Smooth muscle cell (in vitro differentiated cells): Measurements from ENCODE around the gene CLSTN1. TPM values are rescaled to one million over a fixed set of nuclear protein-coding genes. Genes with fewer than 3 reads are reported as not detected.
"Not testable (repeated sequence)": the region's sequence is repeated elsewhere in the genome, so short reads cannot be mapped to it uniquely, and the experiment has no call there.

Experiments used
- DNase-seq: peaks from one replicate; lab custom pipeline; 2025; ENCODE audit not compliant: unreplicated experiment; lab: John Stamatoyannopoulos, UW
- H2AFZ ChIP-seq: fragments of 200-600 bp; sonication (generic); 2 replicates; pipeline ENCODE4 v1.6.0; 2016; ENCODE audit warnings: antibody characterized with exemption, low read depth, mild to moderate bottlenecking
- H3F3A ChIP-seq: fragments of 200-600 bp; sonication (generic); 2 replicates; pipeline ENCODE4 v1.6.0; 2017; ENCODE audit warnings: antibody characterized with exemption, low read depth
- H3K27ac ChIP-seq: fragments of 200-600 bp; sonication (generic); 2 replicates; pipeline ENCODE4 v1.5.1; 2016; ENCODE audit warnings: low read depth, mild to moderate bottlenecking
- H3K27me3 ChIP-seq: fragments of 200-600 bp; sonication (generic); 2 replicates; pipeline ENCODE4 v1.6.1; 2016; ENCODE audit warnings: low read depth, mild to moderate bottlenecking
- H3K36me3 ChIP-seq: fragments of 200-600 bp; sonication (generic); 2 replicates; pipeline ENCODE4 v1.5.1; 2016; ENCODE audit warnings: low read depth
- H3K4me1 ChIP-seq: fragments of 200-600 bp; sonication (generic); 2 replicates; pipeline ENCODE4 v1.5.1; 2016; ENCODE audit warnings: low read depth
- H3K4me2 ChIP-seq: fragments of 200-600 bp; sonication (generic); 2 replicates; pipeline ENCODE4 v1.6.0; 2016; ENCODE audit warnings: mild to moderate bottlenecking
- H3K4me3 ChIP-seq: fragments of 200-600 bp; sonication (generic); 2 replicates; pipeline ENCODE4 v1.5.1; 2016; ENCODE audit warnings: mild to moderate bottlenecking
- H3K79me2 ChIP-seq: fragments of 200-600 bp; sonication (generic); 2 replicates; pipeline ENCODE4 v1.6.0; 2016; ENCODE audit warnings: low read depth, mild to moderate bottlenecking
- H3K9ac ChIP-seq: fragments of 200-600 bp; sonication (generic); 2 replicates; pipeline ENCODE4 v1.6.0; 2016; ENCODE audit warnings: low read depth
- H3K9me3 ChIP-seq: fragments of 200-600 bp; sonication (generic); replicated peaks from 2 replicates; pipeline ENCODE4 v1.5.1; 2016; ENCODE audit warnings: low read depth
- H4K20me1 ChIP-seq: fragments of 200-600 bp; sonication (generic); 2 replicates; pipeline ENCODE4 v1.6.0; 2016; ENCODE audit warnings: low read depth
- WGBS: methylation state at CpG from one replicate; pipeline ENCODE4 v1.1.7; 2016; ENCODE audit warnings: low lambda C conversion rate; 5-methylcytosine and 5-hydroxymethylcytosine counted together
- polyA plus RNA-seq: library from polyadenylated mRNA; unstranded; fragments of >200 nt; fragmentation: Nextera tagmentation; extraction: Ambion mirVana; gene quantifications from 2 replicates; pipeline ENCODE4 v1.2.1, GENCODE V29; 2016
- total RNA-seq: library from RNA; depleted of rRNA; stranded (reverse); fragments of >200 nt; gene quantifications from 2 replicates; pipeline ENCODE4 v1.2.3, GENCODE V29; 2014
- TF ChIP-seq, protein P1 (sequence below): fragments of 200-600 bp; sonication (generic); IDR thresholded peaks from 2 replicates; pipeline ENCODE4 v1.5.1; 2017; ENCODE audit warnings: borderline replicate concordance, mild to moderate bottlenecking, antibody characterized with exemption; ENCODE audit not compliant: insufficient read depth, poor library complexity, severe bottlenecking

CLSTN1 gene
- total and polyA plus RNA-seq, 2 experiments from 2014 or later = 51.3 to 83.5 TPM

DNA sequence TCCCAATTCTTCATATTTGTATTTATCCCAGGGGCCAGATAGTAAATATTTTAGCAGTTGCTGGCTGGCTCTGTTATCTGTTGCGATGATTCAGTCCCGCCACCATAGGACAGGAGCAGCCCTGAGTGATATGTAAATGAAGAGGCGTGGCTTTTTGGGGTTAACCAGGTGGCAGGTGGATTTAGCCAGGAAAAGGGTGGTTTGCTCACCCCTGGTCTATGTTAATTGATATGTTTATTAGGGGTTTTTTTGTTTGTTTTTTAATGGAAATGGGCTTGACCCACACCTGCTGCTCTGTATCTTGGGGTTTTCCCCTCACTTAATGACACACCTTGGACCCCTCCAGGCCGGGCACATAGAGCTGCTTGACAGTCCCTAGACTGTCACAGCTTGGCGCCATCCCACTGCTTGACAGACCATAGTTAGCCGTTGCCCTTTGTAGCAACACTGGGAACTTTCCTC lies 109.5 kb downstream of the CLSTN1 start:
- no peaks in the 10 kb centered on the region for H3F3A ChIP-seq
- H3K4me3 ChIP-seq = no peak overlapping the region
- no peak overlapping the region for H2AFZ ChIP-seq
- TF ChIP-seq, protein P1, sequence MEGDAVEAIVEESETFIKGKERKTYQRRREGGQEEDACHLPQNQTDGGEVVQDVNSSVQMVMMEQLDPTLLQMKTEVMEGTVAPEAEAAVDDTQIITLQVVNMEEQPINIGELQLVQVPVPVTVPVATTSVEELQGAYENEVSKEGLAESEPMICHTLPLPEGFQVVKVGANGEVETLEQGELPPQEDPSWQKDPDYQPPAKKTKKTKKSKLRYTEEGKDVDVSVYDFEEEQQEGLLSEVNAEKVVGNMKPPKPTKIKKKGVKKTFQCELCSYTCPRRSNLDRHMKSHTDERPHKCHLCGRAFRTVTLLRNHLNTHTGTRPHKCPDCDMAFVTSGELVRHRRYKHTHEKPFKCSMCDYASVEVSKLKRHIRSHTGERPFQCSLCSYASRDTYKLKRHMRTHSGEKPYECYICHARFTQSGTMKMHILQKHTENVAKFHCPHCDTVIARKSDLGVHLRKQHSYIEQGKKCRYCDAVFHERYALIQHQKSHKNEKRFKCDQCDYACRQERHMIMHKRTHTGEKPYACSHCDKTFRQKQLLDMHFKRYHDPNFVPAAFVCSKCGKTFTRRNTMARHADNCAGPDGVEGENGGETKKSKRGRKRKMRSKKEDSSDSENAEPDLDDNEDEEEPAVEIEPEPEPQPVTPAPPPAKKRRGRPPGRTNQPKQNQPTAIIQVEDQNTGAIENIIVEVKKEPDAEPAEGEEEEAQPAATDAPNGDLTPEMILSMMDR = no peak
- no peak overlapping the region for H3K4me2 ChIP-seq
- H4K20me1 ChIP-seq = no peaks in the 10 kb centered on the region
- H3K27ac ChIP-seq = no peak overlapping the region
- no peaks in the 10 kb centered on the region for H3K27me3 ChIP-seq
- no peak for DNase-seq
- H3K4me1 ChIP-seq = no peaks in the 10 kb centered on the region
- H3K79me2 ChIP-seq = no peaks in the 10 kb centered on the region
- WGBS = 40% methylated on average over 6 of the region's 6 CpGs
- no peaks in the 10 kb centered on the region for H3K9me3 ChIP-seq
- no peak overlapping the region for H3K9ac ChIP-seq
- H3K36me3 ChIP-seq = no peaks in the 10 kb centered on the region

DNA sequence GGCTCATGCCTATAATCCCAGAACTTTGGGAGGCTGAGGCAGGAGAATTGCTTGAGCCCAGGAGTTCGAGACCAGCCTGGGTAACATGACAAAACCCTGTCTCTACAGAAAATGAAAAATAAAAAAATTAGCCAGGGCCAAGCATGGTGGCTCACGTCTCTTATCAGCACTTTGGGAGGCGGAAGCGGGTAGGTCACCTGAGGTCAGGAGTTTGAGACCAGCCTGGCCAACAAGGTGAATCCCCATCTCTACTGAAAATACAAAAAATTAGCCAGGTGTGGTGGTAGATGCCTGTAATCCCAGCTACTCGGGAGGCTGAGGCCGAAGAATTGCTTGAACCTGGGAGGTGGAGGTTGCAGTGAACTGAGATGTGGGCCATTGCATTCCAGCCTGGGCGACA lies 111.0 kb downstream of the CLSTN1 start:
- H4K20me1 ChIP-seq, H3K36me3 ChIP-seq, H3K4me1 ChIP-seq, H3K9me3 ChIP-seq, H3F3A ChIP-seq, H3K79me2 ChIP-seq, H3K27me3 ChIP-seq, H2AFZ ChIP-seq, H3K27ac ChIP-seq, H3K9ac ChIP-seq, H3K4me3 ChIP-seq, DNase-seq, H3K4me2 ChIP-seq: not testable (repeated sequence)
- 98% methylated on average over 7 of the region's 7 CpGs for WGBS

DNA sequence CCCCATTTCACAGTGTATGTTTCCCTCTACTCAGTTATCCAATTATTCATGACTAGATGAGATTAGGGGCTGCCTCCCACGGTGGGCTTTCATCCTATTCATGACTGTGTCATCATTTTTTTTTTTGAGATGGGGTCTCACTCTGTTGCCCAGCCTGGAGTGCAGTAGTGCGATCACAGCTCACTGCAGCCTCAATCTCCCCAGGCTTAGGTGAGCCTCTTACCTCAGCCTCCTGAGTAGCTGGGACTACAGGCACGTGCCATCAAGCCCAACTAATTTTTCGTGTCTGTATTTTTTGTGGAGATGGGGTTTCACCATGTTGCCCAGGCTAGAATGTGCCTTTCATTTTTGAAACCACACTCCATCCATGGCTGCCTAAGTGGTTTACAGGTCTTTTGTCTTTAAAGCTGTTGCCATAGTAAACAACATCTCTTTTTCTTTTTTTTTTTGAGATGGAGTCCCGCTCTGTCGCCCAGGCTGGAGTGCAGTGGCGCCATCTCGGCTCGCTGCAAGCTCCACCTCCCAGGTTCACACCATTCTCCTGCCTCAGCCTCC lies 112.2 kb downstream of the CLSTN1 start:
- no peak for DNase-seq
- H4K20me1 ChIP-seq = no peaks in the 10 kb centered on the region
- no peaks in the 10 kb centered on the region for H3K79me2 ChIP-seq
- H3K4me2 ChIP-seq = no peak overlapping the region
- no peaks in the 10 kb centered on the region for H3K27me3 ChIP-seq
- H3K36me3 ChIP-seq = no peaks in the 10 kb centered on the region
- no peaks in the 10 kb centered on the region for H3F3A ChIP-seq
- H3K9me3 ChIP-seq = no peaks in the 10 kb centered on the region
- no peak overlapping the region for H2AFZ ChIP-seq
- TF ChIP-seq, protein P1 = no peak
- no peak overlapping the region for H3K9ac ChIP-seq
- no peaks in the 10 kb centered on the region for H3K4me1 ChIP-seq
- H3K4me3 ChIP-seq = no peak overlapping the region
- 96% methylated on average over 9 of the region's 9 CpGs for WGBS
- H3K27ac ChIP-seq = no peak overlapping the region

DNA sequence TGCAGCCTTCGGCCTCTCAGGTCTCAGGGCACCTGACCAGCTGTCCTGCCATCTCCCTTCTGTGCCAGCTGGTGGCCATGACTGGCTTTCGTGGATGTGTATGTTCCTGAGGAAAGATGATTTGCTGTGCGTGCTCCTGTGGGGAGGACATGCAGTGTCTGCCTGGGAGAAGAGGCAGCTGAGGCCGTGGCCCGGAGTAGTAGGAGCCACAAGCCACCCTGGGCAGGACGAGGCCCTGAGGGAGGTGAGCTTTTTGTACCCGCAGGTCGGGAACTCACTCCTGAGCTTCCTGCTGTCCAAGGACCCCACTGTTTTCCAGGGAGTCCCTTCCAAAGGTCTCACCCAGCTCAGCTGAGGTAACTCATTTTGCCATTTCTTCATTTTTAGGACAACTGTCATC lies 113.7 kb downstream of the CLSTN1 start:
- no peak overlapping the region for H2AFZ ChIP-seq
- TF ChIP-seq, protein P1 = no peak
- H3K36me3 ChIP-seq = no peaks in the 10 kb centered on the region
- H3K9me3 ChIP-seq = no peaks in the 10 kb centered on the region
- H3K4me2 ChIP-seq = no peak overlapping the region
- DNase-seq = no peak
- 89% methylated on average over 8 of the region's 8 CpGs for WGBS
- H3K27ac ChIP-seq = no peak overlapping the region
- H3K79me2 ChIP-seq = no peaks in the 10 kb centered on the region
- no peak overlapping the region for H3K4me3 ChIP-seq
- no peaks in the 10 kb centered on the region for H3K27me3 ChIP-seq
- H4K20me1 ChIP-seq = no peaks in the 10 kb centered on the region
- no peaks in the 10 kb centered on the region for H3F3A ChIP-seq
- H3K4me1 ChIP-seq = no peaks in the 10 kb centered on the region
- no peak overlapping the region for H3K9ac ChIP-seq
